NCI-H2196 treated with DMSO at 0.1 percent for 48 hours (cell line): ENCODE measurements around the gene CLIC3.
A peak's percentile ranks its signal among the peaks of the same experiment; 100 is the strongest.

ENCODE experiments used
- DNase-seq: peaks from one replicate; lab custom pipeline; 2025; ENCODE audit not compliant: unreplicated experiment; lab: John Stamatoyannopoulos, UW

Gene CLIC3

DNA sequence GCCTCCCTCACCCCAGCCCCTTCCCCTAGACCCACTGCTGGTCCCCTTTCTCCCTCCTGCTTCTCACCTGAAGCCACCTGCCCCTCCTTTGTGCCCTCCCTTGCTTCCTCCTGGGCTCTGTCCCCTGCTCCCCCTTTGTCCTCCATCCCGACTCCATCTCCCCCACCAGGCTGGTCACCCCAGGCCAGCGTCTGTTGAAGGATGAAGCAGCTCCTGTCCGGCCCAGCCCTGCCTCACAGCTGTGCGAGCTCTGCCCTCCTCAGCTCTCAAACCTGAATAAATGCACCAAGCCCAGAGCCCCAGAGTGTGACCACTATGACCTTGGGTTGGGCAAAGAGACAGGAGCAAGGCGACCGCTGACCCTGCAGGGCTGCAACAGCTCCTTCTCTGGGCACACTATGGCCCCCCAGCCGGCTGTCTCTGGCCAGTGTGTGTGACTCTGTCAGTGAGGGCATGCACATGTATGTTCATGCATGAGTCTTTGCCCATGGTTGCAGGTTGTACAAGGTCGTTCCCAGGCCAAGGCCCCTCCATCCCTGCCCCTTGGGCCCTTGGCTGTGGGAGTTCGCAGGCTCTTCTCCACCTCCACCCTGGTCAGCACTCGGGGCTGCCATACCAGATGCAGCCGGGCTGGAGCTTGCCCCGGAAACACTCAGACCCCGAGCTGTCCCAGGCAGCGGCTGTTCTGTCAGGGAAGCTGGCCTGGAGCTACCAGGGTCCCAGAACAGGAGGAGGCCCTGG, 41.0 kb downstream of the CLIC3 start:
- no peak for DNase-seq

GRCh38 chr9:136954270-136955083, 41.9 kb downstream of the CLIC3 start:
- no peak for DNase-seq

GRCh38 chr9:136953771-136954269, 42.5 kb downstream of the CLIC3 start:
- DNase-seq: no peak

GRCh38 chr9:136952876-136953770, 43.2 kb downstream of the CLIC3 start:
- no peak for DNase-seq

- DNase-seq: no peak
Measured at GRCh38 chr9:136952321-136952850, 44.0 kb downstream of the CLIC3 start.

GRCh38 chr9:136951541-136952320, 44.6 kb downstream of the CLIC3 start, which contains the start of gene LCN12:
TSS of gene LCN12 (plus strand) at chr9:136952273. CDS start at chr9:136952328, 55 bp downstream.
- DNase-seq: no peak

DNA sequence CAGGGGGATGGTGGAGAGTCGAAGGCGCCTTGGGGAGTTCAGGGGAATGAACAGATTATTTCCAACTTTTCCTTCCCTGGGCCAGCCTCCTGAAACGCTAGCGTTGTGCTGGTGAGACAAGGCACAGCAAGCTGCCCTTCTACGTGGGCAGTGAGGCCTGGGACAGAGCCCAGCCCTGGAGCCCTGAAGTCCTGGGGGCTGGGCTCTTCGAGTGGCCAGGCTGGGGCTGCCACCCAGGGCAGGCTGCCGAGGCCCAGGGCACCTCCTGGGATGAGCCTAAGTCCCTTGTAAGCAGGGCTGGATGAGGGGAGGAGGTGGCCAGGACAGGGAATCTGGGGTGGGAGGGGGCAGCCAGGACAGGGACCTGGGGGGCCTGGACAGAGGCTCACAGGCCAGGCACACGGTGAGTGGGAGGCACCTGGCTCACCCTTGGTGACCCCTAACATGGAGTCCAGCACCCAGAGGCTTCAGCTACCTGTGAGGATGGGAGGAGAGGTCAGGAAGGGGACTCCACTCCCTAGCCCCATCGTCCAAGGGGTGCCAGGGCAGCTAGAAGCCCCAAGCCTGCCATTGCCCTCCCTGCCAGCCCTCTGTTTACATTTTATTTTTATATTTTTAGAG, 45.6 kb downstream of the CLIC3 start:
- no peak for DNase-seq

GRCh38 chr9:136949817-136950655, 46.3 kb downstream of the CLIC3 start:
- DNase-seq: peak; percentile 83

DNA sequence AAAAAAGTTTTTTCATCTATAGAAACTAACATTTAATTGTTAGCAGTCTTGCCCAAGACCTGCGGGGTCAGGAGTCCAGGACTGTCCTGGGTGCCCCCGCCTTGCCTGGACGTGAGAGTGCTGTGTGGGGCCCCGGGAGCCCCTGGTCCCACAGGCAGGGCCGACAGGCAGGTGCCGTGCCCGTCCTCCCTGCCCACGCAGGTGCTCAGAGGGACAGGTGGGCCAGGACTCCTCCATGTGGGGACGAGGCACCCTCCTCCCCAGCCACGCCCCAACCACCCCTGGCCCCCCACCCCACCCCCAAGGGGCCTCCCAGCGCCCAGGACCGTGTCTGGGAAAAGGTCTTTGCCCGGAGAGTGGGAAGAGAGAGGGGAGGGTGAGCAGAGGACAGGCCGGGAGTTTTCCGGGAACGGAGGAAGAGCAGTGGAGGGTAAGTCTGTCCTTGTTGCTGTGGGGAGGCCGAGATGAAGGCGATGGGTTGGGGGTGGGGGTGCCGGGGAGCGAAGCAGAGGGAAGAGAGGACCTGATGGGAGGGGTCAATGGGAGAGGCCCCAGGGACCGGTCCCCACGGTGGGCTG, 47.0 kb downstream of the CLIC3 start:
- no peak for DNase-seq

- DNase-seq: peak; percentile 8
Measured at GRCh38 chr9:136947955-136948510, 48.3 kb downstream of the CLIC3 start.

- DNase-seq: no peak
Measured at GRCh38 chr9:136947028-136947891, 49.1 kb downstream of the CLIC3 start.

DNA sequence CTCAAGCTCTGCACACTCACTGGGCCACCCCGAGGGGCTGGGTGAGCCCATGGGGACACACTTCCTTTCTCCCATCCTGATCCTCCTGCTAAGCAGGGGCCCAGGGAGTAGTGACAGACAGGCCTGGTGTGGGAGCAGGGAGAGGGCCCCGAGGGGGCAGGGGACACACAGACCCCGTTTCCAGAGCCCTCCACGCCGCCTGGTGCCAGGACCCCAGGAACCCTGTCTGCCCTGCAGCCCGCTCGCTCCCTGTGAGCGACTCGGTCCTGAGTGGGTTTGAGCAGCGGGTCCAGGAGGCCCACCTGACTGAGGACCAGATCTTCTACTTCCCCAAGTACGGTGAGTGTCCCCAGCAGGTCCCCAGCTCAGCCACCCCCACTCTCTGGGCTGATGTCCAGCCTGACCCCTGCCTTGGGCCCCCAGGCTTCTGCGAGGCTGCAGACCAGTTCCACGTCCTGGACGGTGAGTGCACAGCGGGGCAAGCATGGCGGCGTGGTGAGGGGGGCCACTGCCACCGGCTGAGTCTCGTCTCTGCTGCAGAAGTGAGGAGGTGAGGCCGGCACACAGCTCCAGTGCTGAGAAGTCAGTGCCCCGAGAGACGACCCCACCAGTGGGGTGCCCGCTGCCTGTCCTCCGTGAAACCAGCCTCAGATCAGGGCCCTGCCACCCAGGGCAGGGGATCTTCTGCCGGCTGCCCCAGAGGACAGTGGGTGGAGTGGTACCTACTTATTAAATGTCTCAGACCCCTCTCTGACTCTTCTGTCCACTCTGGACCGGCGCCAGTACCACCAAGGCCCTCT, 49.9 kb downstream of the CLIC3 start:
- no peak for DNase-seq

DNA sequence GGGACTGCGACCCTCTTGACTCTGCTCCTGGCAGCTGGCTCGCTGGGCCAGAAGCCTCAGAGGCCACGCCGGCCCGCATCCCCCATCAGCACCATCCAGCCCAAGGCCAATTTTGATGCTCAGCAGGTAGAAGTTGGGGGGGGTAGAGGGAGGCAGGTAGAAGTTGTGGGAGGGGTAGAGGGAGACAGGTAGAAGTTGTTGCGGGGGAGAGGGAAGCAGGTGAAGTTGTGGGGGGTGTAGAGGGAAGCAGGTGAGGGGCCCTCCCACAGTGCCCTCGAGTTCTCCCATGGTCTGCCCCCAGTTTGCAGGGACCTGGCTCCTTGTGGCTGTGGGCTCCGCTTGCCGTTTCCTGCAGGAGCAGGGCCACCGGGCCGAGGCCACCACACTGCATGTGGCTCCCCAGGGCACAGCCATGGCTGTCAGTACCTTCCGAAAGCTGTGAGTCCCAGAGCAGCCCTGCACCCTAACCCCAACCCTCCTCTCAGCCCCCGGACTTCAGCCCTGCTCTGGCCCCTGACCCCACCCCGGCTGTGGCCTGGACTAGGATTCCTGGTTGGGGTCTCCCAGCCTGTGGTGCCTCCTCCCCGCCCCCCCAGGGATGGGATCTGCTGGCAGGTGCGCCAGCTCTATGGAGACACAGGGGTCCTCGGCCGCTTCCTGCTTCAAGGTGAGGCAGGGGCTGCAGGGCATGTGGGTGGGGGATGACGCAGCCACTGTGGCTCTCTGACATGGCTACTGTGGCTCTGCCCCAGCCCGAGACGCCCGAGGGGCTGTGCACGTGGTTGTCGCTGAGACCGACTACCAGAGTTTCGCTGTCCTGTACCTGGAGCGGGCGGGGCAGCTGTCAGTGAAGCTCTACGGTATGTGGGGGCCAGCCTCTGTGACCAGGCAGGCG, 50.8 kb downstream of the CLIC3 start:
- DNase-seq: no peak
